H9 (cell line): ENCODE data around the gene FAM210B. TPM values are rescaled to one million over a fixed set of nuclear protein-coding genes. Genes with fewer than 3 reads are reported as not detected.

Experiments used
- DNase-seq: peaks from one replicate; pipeline ENCODE4 v3.0.0-alpha.2; 2017
- H2AFZ ChIP-seq: one replicate; pipeline ENCODE4 v1.6.1; 2013; ENCODE audit warnings: mild to moderate bottlenecking, low read length, control low read depth, moderate library complexity
- H2AK5ac ChIP-seq: 2 replicates; pipeline ENCODE4 v1.6.1; 2013; ENCODE audit warnings: low read length, control low read depth, mixed read lengths; ENCODE audit not compliant: insufficient read length
- H2BK120ac ChIP-seq: one replicate; pipeline ENCODE4 v1.6.1; 2013; ENCODE audit warnings: low read depth, mild to moderate bottlenecking, low read length, control low read depth, inconsistent platforms; ENCODE audit not compliant: poor library complexity, severe bottlenecking
- H2BK12ac ChIP-seq: 2 replicates; pipeline ENCODE4 v1.6.1; 2013; ENCODE audit warnings: low read length, control low read depth, mixed read lengths, low read depth; ENCODE audit not compliant: insufficient read length
- H2BK15ac ChIP-seq: 2 replicates; pipeline ENCODE4 v1.6.1; 2013; ENCODE audit warnings: low read depth, low read length, control low read depth
- H2BK20ac ChIP-seq: one replicate; pipeline ENCODE4 v1.6.1; 2013; ENCODE audit warnings: low read depth, mild to moderate bottlenecking, low read length, control low read depth, inconsistent platforms; ENCODE audit not compliant: poor library complexity, severe bottlenecking
- H2BK5ac ChIP-seq: 2 replicates; pipeline ENCODE4 v1.6.1; 2013; ENCODE audit warnings: low read length, control low read depth, mixed read lengths; ENCODE audit not compliant: insufficient read length
- H3K14ac ChIP-seq: 2 replicates; pipeline ENCODE4 v1.6.1; 2013; ENCODE audit warnings: low read length, control low read depth; ENCODE audit not compliant: insufficient read depth
- H3K18ac ChIP-seq: 2 replicates; pipeline ENCODE4 v1.6.1; 2013; ENCODE audit warnings: low read depth, mild to moderate bottlenecking, mixed read lengths, low read length, control low read depth; ENCODE audit not compliant: insufficient read length
- H3K23ac ChIP-seq: 2 replicates; pipeline ENCODE4 v1.6.1; 2013; ENCODE audit warnings: low read length, control low read depth, mixed read lengths, low read depth; ENCODE audit not compliant: insufficient read length
- H3K23me2 ChIP-seq: 2 replicates; pipeline ENCODE4 v1.6.1; 2013; ENCODE audit warnings: low read depth, mild to moderate bottlenecking, mixed read lengths, low read length, control low read depth; ENCODE audit not compliant: insufficient read length, poor library complexity, severe bottlenecking
- H3K27ac ChIP-seq: 2 replicates; pipeline ENCODE4 v1.5.1; 2013; ENCODE audit warnings: low read length, control low read depth, mixed read lengths, low read depth; ENCODE audit not compliant: insufficient read length
- H3K27me3 ChIP-seq: 2 replicates; pipeline ENCODE4 v1.6.1; 2013; ENCODE audit warnings: low read length, control low read depth, inconsistent platforms; ENCODE audit not compliant: insufficient read depth
- H3K4ac ChIP-seq: 2 replicates; pipeline ENCODE4 v1.6.1; 2013; ENCODE audit warnings: low read depth, mild to moderate bottlenecking, control low read depth, inconsistent platforms, low read length, moderate library complexity
- H3K4me1 ChIP-seq: 2 replicates; pipeline ENCODE4 v1.6.1; 2013; ENCODE audit warnings: low read length, control low read depth, inconsistent platforms; ENCODE audit not compliant: insufficient read depth
- H3K4me2 ChIP-seq: 2 replicates; pipeline ENCODE4 v1.6.1; 2013; ENCODE audit warnings: low read length, control low read depth, mixed read lengths; ENCODE audit not compliant: insufficient read length, insufficient read depth
- H3K56ac ChIP-seq: 2 replicates; pipeline ENCODE4 v1.6.1; 2013; ENCODE audit warnings: low read depth, mild to moderate bottlenecking, mixed read lengths, low read length, control low read depth; ENCODE audit not compliant: insufficient read length
- H3K79me1 ChIP-seq: 2 replicates; pipeline ENCODE4 v1.6.1; 2013; ENCODE audit warnings: low read depth, mild to moderate bottlenecking, moderate library complexity, low read length, control low read depth, inconsistent platforms; ENCODE audit not compliant: insufficient read depth, poor library complexity, severe bottlenecking
- H3K79me2 ChIP-seq: 2 replicates; pipeline ENCODE4 v1.6.1; 2013; ENCODE audit warnings: low read length, control low read depth, inconsistent platforms; ENCODE audit not compliant: insufficient read depth
- H3K9ac ChIP-seq: 2 replicates; pipeline ENCODE4 v1.6.1; 2013; ENCODE audit warnings: low read length, control low read depth, mixed read lengths; ENCODE audit not compliant: insufficient read length; ENCODE audit errors: extremely low read depth
- H3K9me3 ChIP-seq: one replicate; pipeline ENCODE4 v1.6.1; 2013; ENCODE audit warnings: low read depth, low read length, inconsistent platforms; ENCODE audit not compliant: control insufficient read depth
- H3T11ph ChIP-seq: one replicate; pipeline ENCODE4 v1.6.1; 2013; ENCODE audit warnings: mild to moderate bottlenecking, low read length, control low read depth, inconsistent platforms
- H4K20me1 ChIP-seq: one replicate; pipeline ENCODE4 v1.6.1; 2013; ENCODE audit not compliant: control insufficient read depth, insufficient read length, insufficient read depth
- H4K5ac ChIP-seq: 2 replicates; pipeline ENCODE4 v1.6.1; 2013; ENCODE audit warnings: low read depth, mild to moderate bottlenecking, mixed read lengths, low read length, control low read depth; ENCODE audit not compliant: insufficient read length
- H4K8ac ChIP-seq: replicated peaks from 2 replicates; pipeline ENCODE4 v1.6.1; 2013; ENCODE audit warnings: low read length, control low read depth, mixed read lengths, low read depth; ENCODE audit not compliant: insufficient read length
- H4K91ac ChIP-seq: 2 replicates; pipeline ENCODE4 v1.6.1; 2013; ENCODE audit warnings: low read depth, mild to moderate bottlenecking, moderate library complexity, mixed read lengths, low read length, control low read depth; ENCODE audit not compliant: insufficient read length
- H3K27ac Mint-ChIP-seq, 3 experiments: 2 replicates in 2 of 3; 3 replicates in 1 of 3; pipeline ENCODE4 v1.8.0; 2020 to 2021; ENCODE audit warnings: mixed read lengths in 3 of 3, mild to moderate bottlenecking in 1 of 3, moderate library complexity in 1 of 3
- H3K27me3 Mint-ChIP-seq: 2 replicates; pipeline ENCODE4 v1.8.0; 2021; ENCODE audit warnings: low read depth, mild to moderate bottlenecking, moderate library complexity, mixed read lengths
- H3K36me3 Mint-ChIP-seq, 3 experiments: 2 replicates in 2 of 3; 3 replicates in 1 of 3; pipeline ENCODE4 v1.8.0; 2020 to 2021; ENCODE audit warnings: low read depth in 3 of 3, mixed read lengths in 3 of 3; ENCODE audit not compliant: insufficient read depth in 1 of 3
- H3K4me1 Mint-ChIP-seq, 2 experiments: 2 replicates each; pipeline ENCODE4 v1.8.0; 2020; ENCODE audit warnings: mixed read lengths in 2 of 2
- H3K4me3 Mint-ChIP-seq, 2 experiments: 2 replicates in 1 of 2; 3 replicates in 1 of 2; pipeline ENCODE4 v1.8.0; 2020 to 2021; ENCODE audit warnings: mild to moderate bottlenecking in 2 of 2, mixed read lengths in 2 of 2, moderate library complexity in 1 of 2
- H3K9me3 Mint-ChIP-seq, 2 experiments: 2 replicates in 1 of 2; 3 replicates in 1 of 2; pipeline ENCODE4 v1.8.0; 2020; ENCODE audit warnings: mild to moderate bottlenecking in 2 of 2, mixed read lengths in 2 of 2, moderate library complexity in 1 of 2
- WGBS: extraction: QIAGEN DNeasy Blood & Tissue Kit; methylation state at CpG from one replicate; pipeline ENCODE4 v1.1.7; 2013; ENCODE audit warnings: missing lambda C conversion rate, low lambda C conversion rate, mixed read lengths; ENCODE audit not compliant: insufficient read length; ENCODE audit errors: extremely low coverage; 5-methylcytosine and 5-hydroxymethylcytosine counted together
- total RNA-seq: library from RNA; stranded (reverse); gene quantifications from 2 replicates; pipeline ENCODE4 v1.2.1, GENCODE V29; 2021
- TF ChIP-seq, protein P1 (sequence below): fragments of 200-600 bp; sonication (generic); conservative IDR thresholded peaks from 3 replicates; pipeline ENCODE4 v1.8.0; 2021; ENCODE audit warnings: antibody characterized with exemption, mild to moderate bottlenecking

Gene FAM210B
- total RNA-seq, 1 experiment from 2014 or later = 24.2 TPM

GRCh38 chr20:56383334-56383733 is 24.6 kb downstream of the FAM210B start:
- no CpG with 5 or more reads among the region's 8 CpGs for WGBS

More at GRCh38 chr20:56383334-56383733, 24.6 kb downstream of the FAM210B start:
- no peak overlapping the region for H2BK12ac ChIP-seq
- H3K4ac ChIP-seq = no peak overlapping the region
- H3K9ac ChIP-seq = no peak overlapping the region
- H4K8ac ChIP-seq = no peak overlapping the region
- H3K4me1 ChIP-seq = no peaks in the 10 kb centered on the region
- no peak overlapping the region for H2BK120ac ChIP-seq
- Mint-ChIP-seq H3K27ac (peak overlapping the region in 2 of 3 experiments; percentile 13 to 21; a peak in 1 of 7 replicates), H3K4me3 (no peak overlapping the region), H3K4me1 (peaks cover 7 to 8% of the 10 kb centered on the region in 2 experiments; a peak in 2 of 4 replicates), H3K27me3 (no peaks in the 10 kb centered on the region), H3K9me3 (no peaks in the 10 kb centered on the region), H3K36me3 (peaks cover 56 to 89% (median 86%) of the 10 kb centered on the region in 3 experiments)
- no peak overlapping the region for H2BK20ac ChIP-seq
- DNase-seq = no peak
- no peak overlapping the region for H2BK5ac ChIP-seq
- no peak overlapping the region for H4K91ac ChIP-seq
- no peaks in the 10 kb centered on the region for H3K23me2 ChIP-seq
- H4K20me1 ChIP-seq = no peaks in the 10 kb centered on the region
- H3K27ac ChIP-seq = no peak overlapping the region
- H3K27me3 ChIP-seq = no peaks in the 10 kb centered on the region
- no peak overlapping the region for H3K23ac ChIP-seq
- H2AFZ ChIP-seq = no peak overlapping the region
- TF ChIP-seq, protein P1, sequence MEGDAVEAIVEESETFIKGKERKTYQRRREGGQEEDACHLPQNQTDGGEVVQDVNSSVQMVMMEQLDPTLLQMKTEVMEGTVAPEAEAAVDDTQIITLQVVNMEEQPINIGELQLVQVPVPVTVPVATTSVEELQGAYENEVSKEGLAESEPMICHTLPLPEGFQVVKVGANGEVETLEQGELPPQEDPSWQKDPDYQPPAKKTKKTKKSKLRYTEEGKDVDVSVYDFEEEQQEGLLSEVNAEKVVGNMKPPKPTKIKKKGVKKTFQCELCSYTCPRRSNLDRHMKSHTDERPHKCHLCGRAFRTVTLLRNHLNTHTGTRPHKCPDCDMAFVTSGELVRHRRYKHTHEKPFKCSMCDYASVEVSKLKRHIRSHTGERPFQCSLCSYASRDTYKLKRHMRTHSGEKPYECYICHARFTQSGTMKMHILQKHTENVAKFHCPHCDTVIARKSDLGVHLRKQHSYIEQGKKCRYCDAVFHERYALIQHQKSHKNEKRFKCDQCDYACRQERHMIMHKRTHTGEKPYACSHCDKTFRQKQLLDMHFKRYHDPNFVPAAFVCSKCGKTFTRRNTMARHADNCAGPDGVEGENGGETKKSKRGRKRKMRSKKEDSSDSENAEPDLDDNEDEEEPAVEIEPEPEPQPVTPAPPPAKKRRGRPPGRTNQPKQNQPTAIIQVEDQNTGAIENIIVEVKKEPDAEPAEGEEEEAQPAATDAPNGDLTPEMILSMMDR = no peak
- H3K79me2 ChIP-seq = peaks cover 5% of the 10 kb centered on the region; the same call in 1 of the 2 replicates
- H2BK15ac ChIP-seq = no peak overlapping the region
- no peak overlapping the region for H2AK5ac ChIP-seq
- H3K18ac ChIP-seq = no peak overlapping the region
- H3T11ph ChIP-seq = no peak overlapping the region
- H3K56ac ChIP-seq = no peak overlapping the region
- H3K9me3 ChIP-seq = no peaks in the 10 kb centered on the region
- H3K4me2 ChIP-seq = no peak overlapping the region
- H3K79me1 ChIP-seq = peaks cover 19% of the 10 kb centered on the region
- no peak overlapping the region for H3K14ac ChIP-seq
- H4K5ac ChIP-seq = no peak overlapping the region
